Heart right ventricle (tissue), 16 donors: ENCODE data around the gene GRIK2. TPM values are rescaled to one million over a fixed set of nuclear protein-coding genes. Genes with fewer than 3 reads are reported as not detected.
"Not testable (repeated sequence)": the region's sequence is repeated elsewhere in the genome, so short reads cannot be mapped to it uniquely, and the experiment has no call there.

ENCODE experiments used
- ATAC-seq, 8 donors: fragments of 200-7000 bp; cut with Tn5 transposase; one replicate each; pipeline ENCODE4 v1.9.1; 2020; ENCODE audit warnings: mild to moderate bottlenecking in 8 of 8, moderate library complexity in 8 of 8, moderate number of reproducible peaks in 1 of 8
- DNase-seq, 2 donors: peaks; one replicate each; pipeline ENCODE4 v3.0.0-alpha.2; 2020
- H3K27ac ChIP-seq, 10 donors: fragments of 200-600 bp; sonication (generic) in 2 of 10; one replicate each; pipeline versions ENCODE4 v1.5.0 to v1.8.0; 2020 to 2022; ENCODE audit warnings: mild to moderate bottlenecking in 3 of 10
- H3K27me3 ChIP-seq, 7 donors: fragments of 200-600 bp; one replicate each; pipeline ENCODE4 v1.8.0; 2021 to 2022; ENCODE audit warnings: mild to moderate bottlenecking in 2 of 7
- H3K36me3 ChIP-seq, 9 donors: fragments of 200-600 bp; sonication (generic) in 1 of 9; one replicate each; pipeline versions ENCODE4 v1.5.0 to v1.8.0; 2020 to 2022; ENCODE audit warnings: mild to moderate bottlenecking in 2 of 9
- H3K4me1 ChIP-seq, 9 donors: fragments of 200-600 bp; sonication (generic) in 1 of 9; one replicate each; pipeline versions ENCODE4 v1.5.0 to v1.8.0; 2020 to 2022; ENCODE audit warnings: mild to moderate bottlenecking in 4 of 9
- H3K4me3 ChIP-seq, 10 donors: fragments of 200-600 bp; sonication (generic) in 2 of 10; one replicate each; pipeline versions ENCODE4 v1.5.0 to v1.8.0; 2020 to 2022; ENCODE audit warnings: mild to moderate bottlenecking in 7 of 10, moderate library complexity in 2 of 10
- H3K9me3 ChIP-seq, 11 donors: fragments of 200-600 bp in 10 of 11; sonication (generic) in 2 of 11; one replicate each; pipeline versions ENCODE4 v1.5.0 to v1.8.0; 2013 to 2022; ENCODE audit warnings: mild to moderate bottlenecking in 2 of 11, control low read depth in 1 of 11, moderate library complexity in 1 of 11
- CTCF ChIP-seq, 9 donors: fragments of 200-600 bp; sonication (generic) in 2 of 9; IDR thresholded peaks; one replicate each; pipeline versions ENCODE4 v1.5.0 to v1.8.0; 2021 to 2022; ENCODE audit warnings: antibody characterized with exemption in 9 of 9, mild to moderate bottlenecking in 5 of 9, moderate library complexity in 1 of 9
- WGBS, 2 donors: extraction: QIAGEN DNeasy Blood & Tissue Kit; methylation state at CpG; one replicate each; pipeline ENCODE4 v1.1.7; 2013; ENCODE audit warnings: inconsistent platforms in 1 of 2; 5-methylcytosine and 5-hydroxymethylcytosine counted together
- intact Hi-C, 10 donors: fragments of 100-400 bp; cut with DNase I; formaldehyde crosslinking; loops; one replicate each; pipeline versions ENCODE4 v1.11.1 to v1.14.2; 2022
- polyA plus RNA-seq, 2 donors: library from polyadenylated mRNA; stranded (reverse); fragments of 200-250 nt; gene quantifications; one replicate each; pipeline ENCODE4 v1.2.3, GENCODE V29; 2013
- total RNA-seq, 10 donors: library from RNA; stranded (reverse); fragmentation: NEBNext Ultra II Directional in 3 of 10; extraction: Animal tissue kit (Norgen Biotek cat#: 25700) in 3 of 10; gene quantifications; one replicate each; pipeline versions ENCODE4 v1.2.1 to v1.2.4, GENCODE V29; 2021 to 2023
- donor health status: Arrhythmogenic right ventricular cardiomyopathy.
- donor health status: ischemic (EF 13 %, LVEDD 7.1; RV severe dilation, severe dysfunction).
- donor health status: healthy with polysubstance abuse.
- donor health status: DM: no; HTN: yes; CAD: no.
- donor health status: DM: no; HTN: no; CAD: no.
- donor health status: ischemic (EF 25% LVEDD 6.9; RV normal size, moderate dysfunction).
- donor health status: ischemic (EF 25% LVEDD 5.7; RV mildly dilated, moderate dysfunction).
- donor health status: healthy.
- donor health status: DM: yes; HTN: yes; CAD: no.
- donor health status: Ischemic cardiomyopathy.
- donor health status: ischemic (EF 35%, LVEDD 5.7; RV mildly dilated, moderate dysfunction).
- donor health status: nonischemic (EF 11% LVEDD 7.7; RV severe dilation, severe dysfunction).
- donor health status: DM: yes; HTN: yes; CAD: no.
- donor health status: PGD.
- donor health status: ischemic (EF 29% LVEDD 5.4; RV normal size, mild dysfunction).
- donor health status: nonischemic (EF 23%, LVEDD 6.1; RV moderate dilation, normal function).

The GRIK2 gene
- total and polyA plus RNA-seq, 12 donors, result 0.13 to 7.0 (median 2.5) TPM

DNA sequence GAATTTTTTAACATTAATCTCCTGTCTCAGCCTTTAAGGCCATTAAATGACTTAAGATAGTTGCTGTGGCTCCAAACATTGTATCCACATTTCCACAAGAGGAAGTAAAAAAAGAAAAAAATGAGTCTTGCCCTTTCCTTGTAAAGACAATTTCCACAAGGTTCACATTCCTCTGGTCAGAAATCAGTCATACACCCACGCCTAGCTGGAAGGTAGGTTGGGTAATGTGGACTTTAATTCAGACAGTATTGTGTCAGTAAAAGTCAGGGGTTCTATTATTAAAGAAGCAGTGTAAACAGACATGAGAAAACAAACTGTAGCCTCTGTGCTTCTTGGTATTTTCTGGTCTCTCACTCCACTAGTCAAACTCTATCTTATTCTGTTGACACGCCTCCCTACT lies 682.0 kb downstream of the GRIK2 start:
- ATAC-seq, result no peak
- Histone ChIP-seq H3K4me3 (no peak overlapping the region), H3K4me1 (no peaks in the 10 kb centered on the region), H3K9me3 (peaks cover 0 to 22% (median 0%) of the 10 kb centered on the region in 11 donors), H3K36me3 (no peaks in the 10 kb centered on the region), H3K27me3 (no peaks in the 10 kb centered on the region), H3K27ac (no peak overlapping the region)
- TF ChIP-seq CTCF (IDR thresholded peaks at IDR 0.05), result no peak
- 52 to 54% methylated on average over 2 of the region's 2 CpGs for WGBS, 2 donors
- DNase-seq, result no peak
- intact Hi-C loops, result no loop called here

DNA sequence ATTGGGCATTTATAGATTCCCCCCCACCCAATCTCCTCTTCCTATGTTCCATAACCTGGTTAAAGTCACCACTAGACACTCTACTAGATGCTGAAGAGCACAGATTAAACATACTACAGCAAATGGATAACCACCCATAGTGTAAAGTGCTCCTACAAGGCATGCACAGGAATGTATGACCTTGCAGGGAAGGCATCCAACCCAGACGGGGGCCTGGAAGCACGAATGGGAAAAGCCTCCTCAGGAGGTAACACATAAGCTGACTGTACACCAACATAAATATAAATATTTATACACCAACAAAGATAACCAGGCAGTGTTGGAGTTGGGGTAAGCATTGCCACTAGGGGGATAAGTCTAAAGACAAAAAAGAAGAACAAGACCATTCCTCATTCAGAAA lies 691.7 kb downstream of the GRIK2 start:
- intact Hi-C loops, result no loop called here
- Histone ChIP-seq H3K4me3 (no peak overlapping the region), H3K9me3 (peaks cover 0 to 5% (median 0%) of the 10 kb centered on the region in 11 donors), H3K27ac (no peak overlapping the region), H3K4me1 (no peaks in the 10 kb centered on the region), H3K36me3 (no peaks in the 10 kb centered on the region), H3K27me3 (no peaks in the 10 kb centered on the region)
- ATAC-seq (no peak), DNase-seq (no peak)
- no peak for TF ChIP-seq CTCF (IDR thresholded peaks at IDR 0.05)
- 24 to 27% methylated on average over 2 of the region's 2 CpGs for WGBS, 2 donors

GRCh38 chr6:102088160-102088559 lies 694.7 kb downstream of the GRIK2 start:
- intact Hi-C loops, ATAC-seq, H3K4me3 ChIP-seq, H3K4me1 ChIP-seq, DNase-seq, H3K36me3 ChIP-seq, H3K27me3 ChIP-seq, H3K27ac ChIP-seq, H3K9me3 ChIP-seq: not testable (repeated sequence)
- 94 to 95% methylated on average over 19 of the region's 19 CpGs for WGBS, 2 donors

DNA sequence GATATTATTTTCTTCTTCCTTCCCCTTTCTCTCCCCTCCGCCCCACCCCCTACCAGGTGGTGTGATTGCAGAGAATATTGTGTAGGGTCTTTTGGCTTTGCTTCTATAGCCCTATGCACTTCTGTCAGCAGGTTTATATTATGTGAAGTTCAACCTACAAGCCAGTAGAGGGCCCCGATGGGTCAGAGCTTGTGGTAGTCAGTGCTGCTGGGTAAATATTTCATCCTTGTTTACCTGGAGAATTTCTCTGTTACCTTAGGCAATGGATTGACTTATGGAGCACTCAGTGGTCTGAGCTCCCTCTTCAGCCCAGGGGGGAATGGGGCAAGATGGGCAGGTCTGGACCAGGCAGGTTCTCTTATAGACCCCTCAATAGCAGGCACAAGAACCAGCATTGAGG lies 720.9 kb downstream of the GRIK2 start:
- Histone ChIP-seq H3K4me1 (no peaks in the 10 kb centered on the region), H3K36me3 (no peaks in the 10 kb centered on the region), H3K27ac (no peak overlapping the region), H3K4me3 (no peak overlapping the region), H3K27me3 (no peaks in the 10 kb centered on the region), H3K9me3 (peaks cover 0 to 27% (median 0%) of the 10 kb centered on the region in 11 donors)
- intact Hi-C loops, result no loop called here
- TF ChIP-seq CTCF (IDR thresholded peaks at IDR 0.05), result no peak
- 26 to 34% methylated on average over 2 of the region's 2 CpGs for WGBS, 2 donors
- ATAC-seq (no peak), DNase-seq (no peak)

DNA sequence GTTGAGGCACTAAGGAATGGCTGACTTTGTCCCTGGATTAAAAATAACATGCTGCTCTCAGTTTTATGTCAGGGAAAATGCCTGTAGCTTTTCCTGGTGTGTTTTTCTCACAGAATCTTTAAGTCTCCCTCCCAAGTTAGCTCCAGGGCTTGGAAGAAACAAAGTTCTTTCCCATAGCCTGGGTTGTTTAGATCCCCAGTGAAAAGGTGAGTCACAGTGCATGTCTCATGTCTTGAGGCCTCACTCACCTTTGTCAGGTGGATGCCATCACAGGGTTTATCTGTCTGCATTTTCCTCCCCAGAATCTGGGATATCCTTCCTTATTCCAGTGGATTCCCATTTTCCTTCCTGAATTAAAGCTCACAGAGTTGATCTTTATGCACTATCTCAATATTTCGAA lies 722.4 kb downstream of the GRIK2 start:
- Histone ChIP-seq H3K4me1 (no peaks in the 10 kb centered on the region), H3K9me3 (peaks cover 0 to 16% (median 0%) of the 10 kb centered on the region in 11 donors), H3K4me3 (no peak overlapping the region), H3K27me3 (no peaks in the 10 kb centered on the region), H3K36me3 (no peaks in the 10 kb centered on the region), H3K27ac (no peak overlapping the region)
- intact Hi-C loops, result no loop called here
- 49 to 60% methylated on average over 1 of the region's 1 CpG for WGBS, 2 donors
- ATAC-seq (no peak), DNase-seq (no peak)
- no peak for TF ChIP-seq CTCF (IDR thresholded peaks at IDR 0.05)
